HepG2 (cell line): ENCODE results near the gene FANCG. TPM values are rescaled to one million over a fixed set of nuclear protein-coding genes. Genes with fewer than 3 reads are reported as not detected.
A peak's percentile ranks its signal among the peaks of the same experiment; 100 is the strongest.

ENCODE experiments used
- ATM ChIP-seq: fragments of 450-650 bp; IDR thresholded peaks from 2 replicates; pipeline ENCODE4 v1.7.1; 2017; ENCODE audit warnings: mild to moderate bottlenecking, borderline replicate concordance
- BRCA1 ChIP-seq: sonication (generic); formaldehyde crosslinking; IDR thresholded peaks from 2 replicates; pipeline ENCODE4 v1.4.0; 2020; ENCODE audit warnings: missing genetic modification reagents
- FLYWCH1 ChIP-seq: sonication (generic); formaldehyde crosslinking; IDR thresholded peaks from 2 replicates; pipeline ENCODE4 v1.8.1; 2023; ENCODE audit warnings: mild to moderate bottlenecking, missing genetic modification reagents
- FOXJ3 ChIP-seq: sonication (generic); formaldehyde crosslinking; IDR thresholded peaks from 2 replicates; pipeline ENCODE4 v1.4.0; 2020; ENCODE audit warnings: missing genetic modification reagents, mild to moderate bottlenecking, borderline replicate concordance
- JARID2 ChIP-seq: sonication (generic); formaldehyde crosslinking; IDR thresholded peaks from 2 replicates; pipeline ENCODE4 v1.8.1; 2023; ENCODE audit warnings: missing genetic modification reagents, inconsistent platforms; ENCODE audit not compliant: insufficient replicate concordance
- JUND ChIP-seq: sonication (generic); formaldehyde crosslinking; IDR thresholded peaks from 2 replicates; pipeline ENCODE4 v1.8.0; 2022; ENCODE audit warnings: mild to moderate bottlenecking, missing genetic modification reagents
- KLF13 ChIP-seq: sonication (generic); formaldehyde crosslinking; IDR thresholded peaks from 2 replicates; pipeline ENCODE4 v1.4.0; 2020; ENCODE audit warnings: mild to moderate bottlenecking, missing genetic modification reagents
- NFYC ChIP-seq: IDR thresholded peaks from 2 replicates; pipeline ENCODE4 v1.6.1; 2016; ENCODE audit warnings: missing genetic modification reagents, missing compliant biosample characterization
- PCBP2 ChIP-seq: fragments of 200-400 bp; formaldehyde crosslinking; optimal IDR thresholded peaks from 2 replicates; pipeline ENCODE3; 2018; ENCODE audit warnings: low read length, low read depth; ENCODE audit not compliant: poor library complexity, severe bottlenecking
- PHF20 ChIP-seq: sonication (generic); formaldehyde crosslinking; IDR thresholded peaks from 2 replicates; pipeline ENCODE4 v1.5.0; 2020; ENCODE audit warnings: mild to moderate bottlenecking, missing genetic modification reagents
- SALL1 ChIP-seq: sonication (generic); formaldehyde crosslinking; IDR thresholded peaks from 2 replicates; pipeline ENCODE4 v1.8.0; 2022; ENCODE audit warnings: mild to moderate bottlenecking, missing genetic modification reagents
- SP140L ChIP-seq: sonication (generic); formaldehyde crosslinking; IDR thresholded peaks from 2 replicates; pipeline ENCODE4 v1.4.0; 2020; ENCODE audit warnings: missing genetic modification reagents, borderline replicate concordance
- SP4 ChIP-seq: sonication (generic); formaldehyde crosslinking; IDR thresholded peaks from 2 replicates; pipeline ENCODE4 v1.8.1; 2023; ENCODE audit warnings: mild to moderate bottlenecking, missing genetic modification reagents
- TEAD2 ChIP-seq: sonication (generic); formaldehyde crosslinking; IDR thresholded peaks from 2 replicates; pipeline ENCODE4 v1.9.0; 2021; ENCODE audit warnings: missing genetic modification reagents
- ZNF207 ChIP-seq: fragments of 450-650 bp; IDR thresholded peaks from 2 replicates; pipeline ENCODE4 v1.6.1; 2016; ENCODE audit warnings: antibody characterized with exemption, borderline replicate concordance
- ZNF572 ChIP-seq: sonication (generic); formaldehyde crosslinking; IDR thresholded peaks from 2 replicates; pipeline ENCODE4 v1.5.1; 2020; ENCODE audit warnings: mild to moderate bottlenecking, missing genetic modification reagents
- ZNF761 ChIP-seq: sonication (generic); formaldehyde crosslinking; conservative IDR thresholded peaks from 2 replicates; pipeline ENCODE4 v1.4.0; 2020; ENCODE audit warnings: mild to moderate bottlenecking, missing genetic modification reagents
- polyA plus RNA-seq, 8 experiments: library from polyadenylated mRNA; depleted of rRNA in 3 of 8; stranded (reverse) in 7 of 8; unstranded in 1 of 8; fragments of >200 nt; fragmentation: Illumina TruSeq in 4 of 8; extraction: Trizol in 4 of 8; gene quantifications; 2 replicates each; pipeline versions ENCODE4 v1.2.1 to v1.2.3, GENCODE V29; 2011 to 2016; ENCODE audit warnings: low read depth in 4 of 8, missing spikeins in 1 of 8, mixed read lengths in 1 of 8; ENCODE audit not compliant: insufficient read depth in 1 of 8
- total RNA-seq, 5 experiments: library from RNA; depleted of rRNA; stranded (reverse); fragments of >200 nt; fragmentation: Illumina TruSeq; extraction: Trizol; gene quantifications; 2 replicates each; pipeline ENCODE4 v1.2.3, GENCODE V29; 2016; ENCODE audit warnings: low read depth in 1 of 5
- TF ChIP-seq, protein P1 (sequence below): IDR thresholded peaks from 2 replicates; pipeline ENCODE4 v1.6.1; 2016; ENCODE audit warnings: control low read depth
- TF ChIP-seq, protein P2 (sequence below): conservative IDR thresholded peaks from 2 replicates; pipeline ENCODE4 v1.6.1; 2018; ENCODE audit warnings: missing genetic modification reagents
- TF ChIP-seq, protein P3 (sequence below): sonication (generic); formaldehyde crosslinking; IDR thresholded peaks from 2 replicates; pipeline ENCODE4 v1.5.1; 2020; ENCODE audit warnings: missing genetic modification reagents, mild to moderate bottlenecking, borderline replicate concordance
- TF ChIP-seq, protein P4 (sequence below): IDR thresholded peaks from 2 replicates; pipeline ENCODE4 v1.6.1; 2012; ENCODE audit warnings: low read depth, low read length, improper control_type of control experiment
- TF ChIP-seq, protein P5 (sequence below): sonication (generic); formaldehyde crosslinking; IDR thresholded peaks from 2 replicates; pipeline ENCODE4 v1.4.0; 2020; ENCODE audit warnings: missing genetic modification reagents

Gene FANCG
- total and polyA plus RNA-seq, 2 of the 13 experiments (the other 11 are each of a cell fraction or from before 2014, with no cell fraction given): 14.4 to 45.1 TPM

DNA sequence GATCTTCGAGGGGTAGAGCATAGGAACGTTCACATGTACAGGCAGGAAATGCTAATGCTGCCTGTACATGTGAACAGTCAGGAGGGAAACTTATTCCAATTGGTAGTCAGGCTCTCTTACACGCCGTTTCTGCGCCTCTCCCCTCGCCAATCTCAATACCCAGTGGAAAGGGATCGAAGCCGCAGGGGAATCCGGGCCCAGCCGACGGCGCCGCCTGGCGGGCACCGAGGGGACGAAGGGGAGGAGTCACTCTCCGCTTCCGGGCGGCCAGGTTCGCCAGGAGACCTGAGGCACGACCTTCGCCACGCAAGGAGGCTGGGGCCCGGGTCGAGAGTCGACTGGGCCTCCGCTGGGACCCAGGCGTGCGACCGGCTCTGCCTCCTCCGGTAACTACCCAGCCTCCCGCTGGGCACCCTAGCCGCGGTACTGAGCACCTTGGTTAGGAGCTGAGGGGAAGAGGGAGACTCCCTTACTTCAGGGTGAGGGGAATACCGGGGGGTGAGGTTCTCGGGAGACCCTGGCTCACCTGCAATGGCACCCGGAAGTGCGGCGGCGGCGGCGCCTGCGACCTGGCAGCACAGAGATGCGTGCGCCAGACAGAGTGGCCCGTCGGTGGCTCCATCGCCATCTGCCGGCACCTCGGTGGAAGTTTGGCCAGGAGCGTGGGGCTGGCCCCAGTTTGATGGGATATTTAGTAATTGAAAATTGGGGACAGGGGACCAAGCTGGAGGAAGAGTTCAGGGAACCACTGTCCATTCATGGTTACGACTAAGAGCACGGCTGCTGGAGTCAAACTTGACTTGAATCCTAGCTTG is 16.5 kb upstream of the FANCG start, which contains the start of gene PIGO (continued):
- TF ChIP-seq, protein P1, sequence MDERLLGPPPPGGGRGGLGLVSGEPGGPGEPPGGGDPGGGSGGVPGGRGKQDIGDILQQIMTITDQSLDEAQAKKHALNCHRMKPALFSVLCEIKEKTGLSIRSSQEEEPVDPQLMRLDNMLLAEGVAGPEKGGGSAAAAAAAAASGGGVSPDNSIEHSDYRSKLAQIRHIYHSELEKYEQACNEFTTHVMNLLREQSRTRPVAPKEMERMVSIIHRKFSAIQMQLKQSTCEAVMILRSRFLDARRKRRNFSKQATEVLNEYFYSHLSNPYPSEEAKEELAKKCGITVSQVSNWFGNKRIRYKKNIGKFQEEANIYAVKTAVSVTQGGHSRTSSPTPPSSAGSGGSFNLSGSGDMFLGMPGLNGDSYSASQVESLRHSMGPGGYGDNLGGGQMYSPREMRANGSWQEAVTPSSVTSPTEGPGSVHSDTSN (CRISPR knock-in tag): no peak
- TF ChIP-seq PHF20 (CRISPR knock-in tag) (peak; percentile 98), ATM (no peak), FLYWCH1 (CRISPR knock-in tag) (no peak), NFYC (CRISPR knock-in tag) (peak; percentile 52; the same call in 1 of the 2 replicates), JUND (CRISPR knock-in tag) (no peak), KLF13 (CRISPR knock-in tag) (no peak), TEAD2 (no peak), ZNF207 (no peak), BRCA1 (CRISPR knock-in tag) (no peak), ZNF572 (CRISPR knock-in tag) (no peak), SP140L (CRISPR knock-in tag) (no peak), PCBP2 (no peak), SALL1 (CRISPR knock-in tag) (peak; percentile 87; the same call in 1 of the 2 replicates), FOXJ3 (CRISPR knock-in tag) (0 out of 2 replicates have a peak, but pooled peaks have one; percentile 38), JARID2 (peak; percentile 98), ZNF761 (CRISPR knock-in tag) (peak; percentile 76; the same call in 1 of the 2 replicates), SP4 (CRISPR knock-in tag) (peak; percentile 60; the same call in 1 of the 2 replicates)
- TF ChIP-seq, protein P2, sequence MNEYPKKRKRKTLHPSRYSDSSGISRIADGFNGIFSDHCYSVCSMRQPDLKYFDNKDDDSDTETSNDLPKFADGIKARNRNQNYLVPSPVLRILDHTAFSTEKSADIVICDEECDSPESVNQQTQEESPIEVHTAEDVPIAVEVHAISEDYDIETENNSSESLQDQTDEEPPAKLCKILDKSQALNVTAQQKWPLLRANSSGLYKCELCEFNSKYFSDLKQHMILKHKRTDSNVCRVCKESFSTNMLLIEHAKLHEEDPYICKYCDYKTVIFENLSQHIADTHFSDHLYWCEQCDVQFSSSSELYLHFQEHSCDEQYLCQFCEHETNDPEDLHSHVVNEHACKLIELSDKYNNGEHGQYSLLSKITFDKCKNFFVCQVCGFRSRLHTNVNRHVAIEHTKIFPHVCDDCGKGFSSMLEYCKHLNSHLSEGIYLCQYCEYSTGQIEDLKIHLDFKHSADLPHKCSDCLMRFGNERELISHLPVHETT (CRISPR knock-in tag): peak; percentile 75
- TF ChIP-seq, protein P3, sequence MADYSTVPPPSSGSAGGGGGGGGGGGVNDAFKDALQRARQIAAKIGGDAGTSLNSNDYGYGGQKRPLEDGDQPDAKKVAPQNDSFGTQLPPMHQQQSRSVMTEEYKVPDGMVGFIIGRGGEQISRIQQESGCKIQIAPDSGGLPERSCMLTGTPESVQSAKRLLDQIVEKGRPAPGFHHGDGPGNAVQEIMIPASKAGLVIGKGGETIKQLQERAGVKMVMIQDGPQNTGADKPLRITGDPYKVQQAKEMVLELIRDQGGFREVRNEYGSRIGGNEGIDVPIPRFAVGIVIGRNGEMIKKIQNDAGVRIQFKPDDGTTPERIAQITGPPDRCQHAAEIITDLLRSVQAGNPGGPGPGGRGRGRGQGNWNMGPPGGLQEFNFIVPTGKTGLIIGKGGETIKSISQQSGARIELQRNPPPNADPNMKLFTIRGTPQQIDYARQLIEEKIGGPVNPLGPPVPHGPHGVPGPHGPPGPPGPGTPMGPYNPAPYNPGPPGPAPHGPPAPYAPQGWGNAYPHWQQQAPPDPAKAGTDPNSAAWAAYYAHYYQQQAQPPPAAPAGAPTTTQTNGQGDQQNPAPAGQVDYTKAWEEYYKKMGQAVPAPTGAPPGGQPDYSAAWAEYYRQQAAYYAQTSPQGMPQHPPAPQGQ (CRISPR knock-in tag): no peak
- TF ChIP-seq, protein P4, sequence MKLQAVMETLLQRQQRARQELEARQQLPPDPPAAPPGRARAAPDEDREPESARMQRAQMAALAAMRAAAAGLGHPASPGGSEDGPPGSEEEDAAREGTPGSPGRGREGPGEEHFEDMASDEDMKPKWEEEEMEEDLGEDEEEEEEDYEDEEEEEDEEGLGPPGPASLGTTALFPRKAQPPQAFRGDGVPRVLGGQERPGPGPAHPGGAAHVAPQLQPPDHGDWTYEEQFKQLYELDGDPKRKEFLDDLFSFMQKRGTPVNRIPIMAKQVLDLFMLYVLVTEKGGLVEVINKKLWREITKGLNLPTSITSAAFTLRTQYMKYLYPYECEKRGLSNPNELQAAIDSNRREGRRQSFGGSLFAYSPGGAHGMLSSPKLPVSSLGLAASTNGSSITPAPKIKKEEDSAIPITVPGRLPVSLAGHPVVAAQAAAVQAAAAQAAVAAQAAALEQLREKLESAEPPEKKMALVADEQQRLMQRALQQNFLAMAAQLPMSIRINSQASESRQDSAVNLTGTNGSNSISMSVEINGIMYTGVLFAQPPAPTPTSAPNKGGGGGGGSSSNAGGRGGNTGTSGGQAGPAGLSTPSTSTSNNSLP: no peak
- TF ChIP-seq, protein P5, sequence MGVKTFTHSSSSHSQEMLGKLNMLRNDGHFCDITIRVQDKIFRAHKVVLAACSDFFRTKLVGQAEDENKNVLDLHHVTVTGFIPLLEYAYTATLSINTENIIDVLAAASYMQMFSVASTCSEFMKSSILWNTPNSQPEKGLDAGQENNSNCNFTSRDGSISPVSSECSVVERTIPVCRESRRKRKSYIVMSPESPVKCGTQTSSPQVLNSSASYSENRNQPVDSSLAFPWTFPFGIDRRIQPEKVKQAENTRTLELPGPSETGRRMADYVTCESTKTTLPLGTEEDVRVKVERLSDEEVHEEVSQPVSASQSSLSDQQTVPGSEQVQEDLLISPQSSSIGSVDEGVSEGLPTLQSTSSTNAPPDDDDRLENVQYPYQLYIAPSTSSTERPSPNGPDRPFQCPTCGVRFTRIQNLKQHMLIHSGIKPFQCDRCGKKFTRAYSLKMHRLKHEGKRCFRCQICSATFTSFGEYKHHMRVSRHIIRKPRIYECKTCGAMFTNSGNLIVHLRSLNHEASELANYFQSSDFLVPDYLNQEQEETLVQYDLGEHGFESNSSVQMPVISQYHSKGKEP (CRISPR knock-in tag): peak; percentile 31; the same call in 1 of the 2 replicates
